ENCODE data around the gene PTPRT.

PTPRT gene

GRCh38 chr20:42516692-42517091 lies 673.0 kb downstream of the PTPRT start:
- Mint-ChIP-seq H3K4me1 (no peaks in the 10 kb centered on the region), H3K9me3 (no peaks in the 10 kb centered on the region), H3K27ac (no peak overlapping the region), H3K4me3 (no peak overlapping the region), H3K36me3 (ENCODE audit: low read depth) (no peaks in the 10 kb centered on the region), H3K27me3 (ENCODE audit: low read depth, poor library complexity) (no peaks in the 10 kb centered on the region)
- DNase-seq = no peak
- TF ChIP-seq CTCF (IDR thresholded peaks at IDR 0.05) = no peak

GRCh38 chr20:42510686-42511085 lies 679.0 kb downstream of the PTPRT start:
- no peak for DNase-seq
- TF ChIP-seq CTCF (IDR thresholded peaks at IDR 0.05) = no peak
- Mint-ChIP-seq H3K4me3 (no peak overlapping the region), H3K27me3 (ENCODE audit: low read depth, poor library complexity) (peaks cover 5% of the 10 kb centered on the region), H3K9me3 (no peaks in the 10 kb centered on the region), H3K4me1 (no peaks in the 10 kb centered on the region), H3K36me3 (ENCODE audit: low read depth) (no peaks in the 10 kb centered on the region), H3K27ac (no peak overlapping the region)

- TF ChIP-seq CTCF (IDR thresholded peaks at IDR 0.05) = no peak
- Mint-ChIP-seq H3K9me3 (peaks cover 8% of the 10 kb centered on the region), H3K4me1 (no peaks in the 10 kb centered on the region), H3K27ac (no peak overlapping the region), H3K36me3 (ENCODE audit: low read depth) (no peaks in the 10 kb centered on the region), H3K4me3 (no peak overlapping the region), H3K27me3 (ENCODE audit: low read depth, poor library complexity) (peaks cover 9% of the 10 kb centered on the region)
- DNase-seq = no peak
Observed at GRCh38 chr20:42507874-42508273, 681.8 kb downstream of the PTPRT start.

GRCh38 chr20:42506397-42506796 lies 683.3 kb downstream of the PTPRT start:
- TF ChIP-seq CTCF (IDR thresholded peaks at IDR 0.05) = no peak
- DNase-seq = no peak
- H3K27ac Mint-ChIP-seq = no peak overlapping the region
- H3K9me3 Mint-ChIP-seq = peaks cover 8% of the 10 kb centered on the region
- H3K27me3 Mint-ChIP-seq (ENCODE audit: low read depth, poor library complexity) = peaks cover 12% of the 10 kb centered on the region
- H3K36me3 Mint-ChIP-seq (ENCODE audit: low read depth) = no peaks in the 10 kb centered on the region
- no peak overlapping the region for H3K4me3 Mint-ChIP-seq
- no peaks in the 10 kb centered on the region for H3K4me1 Mint-ChIP-seq

- Mint-ChIP-seq H3K4me1 (no peaks in the 10 kb centered on the region), H3K4me3 (no peak overlapping the region), H3K36me3 (ENCODE audit: low read depth) (no peaks in the 10 kb centered on the region), H3K27me3 (ENCODE audit: low read depth, poor library complexity) (peaks cover 8% of the 10 kb centered on the region), H3K9me3 (peaks cover 8% of the 10 kb centered on the region), H3K27ac (no peak overlapping the region)
- no peak for DNase-seq
- no peak for TF ChIP-seq CTCF (IDR thresholded peaks at IDR 0.05)
Observed at GRCh38 chr20:42502591-42502990, 687.1 kb downstream of the PTPRT start.

- Mint-ChIP-seq H3K4me1 (no peaks in the 10 kb centered on the region), H3K27ac (no peak overlapping the region), H3K36me3 (ENCODE audit: low read depth) (no peaks in the 10 kb centered on the region), H3K4me3 (no peak overlapping the region), H3K27me3 (ENCODE audit: low read depth, poor library complexity) (peaks cover 5% of the 10 kb centered on the region), H3K9me3 (no peaks in the 10 kb centered on the region)
- DNase-seq = no peak
- TF ChIP-seq CTCF (IDR thresholded peaks at IDR 0.05) = no peak
Observed at GRCh38 chr20:42496595-42496994, 693.1 kb downstream of the PTPRT start.

Measured in nephron progenitor cell (in vitro differentiated cells).